GM19463 (cell line): ENCODE results near the gene ZBTB4.
"Not testable (repeated sequence)": the region's sequence is repeated elsewhere in the genome, so short reads cannot be mapped to it uniquely, and the experiment has no call there.

Experiments
- ATAC-seq: cut with Tn5 transposase; IDR thresholded peaks from one replicate; pipeline ENCODE4 v1.9.1; 2021; ENCODE audit warnings: mild to moderate bottlenecking, moderate library complexity; ENCODE audit not compliant: unreplicated experiment

Gene ZBTB4

GRCh38 chr17:7496470-7497183 lies 17.2 kb upstream of the ZBTB4 start:
- no peak for ATAC-seq

- ATAC-seq: no peak
Measured at GRCh38 chr17:7495906-7496434, 16.5 kb upstream of the ZBTB4 start.

- ATAC-seq: no peak
Measured at GRCh38 chr17:7493941-7494340, 14.5 kb upstream of the ZBTB4 start.

GRCh38 chr17:7491583-7491982 lies 12.2 kb upstream of the ZBTB4 start:
- ATAC-seq: no peak

- no peak for ATAC-seq
Measured at GRCh38 chr17:7490144-7490543, 10.7 kb upstream of the ZBTB4 start.

- ATAC-seq: no peak
Measured at GRCh38 chr17:7486181-7486580, 6.8 kb upstream of the ZBTB4 start.

- no peak for ATAC-seq
Measured at GRCh38 chr17:7484919-7485377, 5.5 kb upstream of the ZBTB4 start.

GRCh38 chr17:7484067-7484918 lies 4.9 kb upstream of the ZBTB4 start, which contains the start of gene POLR2A:
Gene POLR2A (plus strand): TSS chr17:7484366.
- peak; percentile 50 for ATAC-seq

- ATAC-seq: peak; percentile 23
Measured at GRCh38 chr17:7483255-7484066, 4.0 kb upstream of the ZBTB4 start.

- not testable (repeated sequence) for ATAC-seq
Measured at GRCh38 chr17:7482742-7483088, 3.3 kb upstream of the ZBTB4 start.

GRCh38 chr17:7481842-7482741 lies 2.7 kb upstream of the ZBTB4 start:
- ATAC-seq: not testable (repeated sequence)

GRCh38 chr17:7481275-7481674 lies 1.8 kb upstream of the ZBTB4 start, which contains the start of gene SLC35G6:
Gene SLC35G6 (plus strand): TSS chr17:7481446. CDS start chr17:7481517, 71 bp downstream.
- not testable (repeated sequence) for ATAC-seq

- no peak for ATAC-seq
Measured at GRCh38 chr17:7480089-7480384, 606 bp upstream of the ZBTB4 start.

- ATAC-seq: no peak
Measured at GRCh38 chr17:7478276-7479212, 887 bp downstream of the ZBTB4 start.

GRCh38 chr17:7477392-7478275 lies 1.8 kb downstream of the ZBTB4 start:
- ATAC-seq: no peak

GRCh38 chr17:7476951-7477350 lies 2.5 kb downstream of the ZBTB4 start:
- ATAC-seq: no peak

GRCh38 chr17:7476494-7476893 lies 2.9 kb downstream of the ZBTB4 start:
- no peak for ATAC-seq
